Large intestine (tissue), 3 donors: ENCODE results near the gene TLK1. TPM values are rescaled to one million over a fixed set of nuclear protein-coding genes. Genes with fewer than 3 reads are reported as not detected.

Experiments used
- DNase-seq, 2 donors: peaks; one replicate each; pipeline versions ENCODE4 v3.0.0 to v3.0.0-alpha.2; 2013
- H3K27ac ChIP-seq: one replicate; pipeline ENCODE4 v1.5.1; 2013; ENCODE audit warnings: low read length
- H3K27me3 ChIP-seq: 2 replicates; pipeline ENCODE4 v1.6.1; 2013; ENCODE audit warnings: low read length; ENCODE audit not compliant: control insufficient read depth, insufficient read depth
- H3K36me3 ChIP-seq: 2 replicates; pipeline ENCODE4 v1.6.1; 2013; ENCODE audit warnings: low read length; ENCODE audit not compliant: control insufficient read depth, insufficient read depth
- H3K4me1 ChIP-seq: one replicate; pipeline ENCODE4 v1.6.1; 2013; ENCODE audit warnings: low read length; ENCODE audit not compliant: control insufficient read depth, insufficient read depth
- H3K4me3 ChIP-seq: one replicate; pipeline ENCODE4 v1.5.1; 2013; ENCODE audit warnings: low read length
- H3K9me3 ChIP-seq: one replicate; pipeline ENCODE4 v1.6.1; 2013; ENCODE audit warnings: mild to moderate bottlenecking, low read depth, low read length, moderate library complexity; ENCODE audit not compliant: control insufficient read depth
- WGBS: methylation state at CpG from one replicate; pipeline ENCODE4 v1.1.5; 2013; ENCODE audit warnings: low lambda C conversion rate; ENCODE audit not compliant: insufficient coverage; 5-methylcytosine and 5-hydroxymethylcytosine counted together
- polyA plus RNA-seq: library from polyadenylated mRNA; unstranded; fragments of 120-200 nt; gene quantifications from one replicate; pipeline ENCODE4 v1.2.1, GENCODE V29; 2013

The TLK1 gene
- polyA plus RNA-seq, 1 donor, result 32.8 TPM

GRCh38 chr2:171009386-171009785 is 151.3 kb downstream of the TLK1 start:
- Histone ChIP-seq H3K4me3 (no peak overlapping the region), H3K27ac (no peak overlapping the region), H3K27me3 (no peaks in the 10 kb centered on the region), H3K4me1 (no peaks in the 10 kb centered on the region), H3K9me3 (no peaks in the 10 kb centered on the region), H3K36me3 (peaks cover 31% of the 10 kb centered on the region)
- WGBS, result 100% methylated on average over 1 of the region's 4 CpGs
- DNase-seq, result no peak

- DNase-seq, result no peak
- H3K36me3 ChIP-seq, result peaks cover 26% of the 10 kb centered on the region
- H3K4me3 ChIP-seq, result no peak overlapping the region
- WGBS, result no CpG with 5 or more reads among the region's 2 CpGs
- no peaks in the 10 kb centered on the region for H3K9me3 ChIP-seq
- no peaks in the 10 kb centered on the region for H3K27me3 ChIP-seq
- no peak overlapping the region for H3K27ac ChIP-seq
- H3K4me1 ChIP-seq, result no peaks in the 10 kb centered on the region
Measured at GRCh38 chr2:171008550-171009205, 152.0 kb downstream of the TLK1 start.

- H3K27me3 ChIP-seq, result no peaks in the 10 kb centered on the region
Measured at GRCh38 chr2:171004833-171005232, 155.9 kb downstream of the TLK1 start.

GRCh38 chr2:171004363-171004762 is 156.3 kb downstream of the TLK1 start:
- H3K9me3 ChIP-seq, result no peaks in the 10 kb centered on the region
- 100% methylated on average over 1 of the region's 2 CpGs for WGBS
- H3K36me3 ChIP-seq, result peaks cover 39% of the 10 kb centered on the region
- no peaks in the 10 kb centered on the region for H3K4me1 ChIP-seq
- no peak overlapping the region for H3K27ac ChIP-seq
- no peaks in the 10 kb centered on the region for H3K27me3 ChIP-seq
- H3K4me3 ChIP-seq, result no peak overlapping the region
- no peak for DNase-seq

More at GRCh38 chr2:171004833-171005232, 155.9 kb downstream of the TLK1 start:
- Histone ChIP-seq H3K4me1 (no peaks in the 10 kb centered on the region), H3K27ac (no peak overlapping the region), H3K4me3 (no peak overlapping the region), H3K36me3 (peaks cover 39% of the 10 kb centered on the region), H3K9me3 (no peaks in the 10 kb centered on the region)
- WGBS, result 88% methylated on average over 1 of the region's 2 CpGs
- DNase-seq, result no peak

GRCh38 chr2:170999654-171000053 is 161.0 kb downstream of the TLK1 start:
- Histone ChIP-seq H3K36me3 (peaks cover 48% of the 10 kb centered on the region), H3K27ac (no peak overlapping the region), H3K4me1 (no peaks in the 10 kb centered on the region), H3K4me3 (no peak overlapping the region), H3K27me3 (no peaks in the 10 kb centered on the region), H3K9me3 (no peaks in the 10 kb centered on the region)
- no peak for DNase-seq
- no CpG with 5 or more reads among the region's 6 CpGs for WGBS

GRCh38 chr2:170997893-170998597 is 162.6 kb downstream of the TLK1 start:
- 100% methylated on average over 3 of the region's 5 CpGs for WGBS
- H3K4me3 ChIP-seq, result no peak overlapping the region
- no peaks in the 10 kb centered on the region for H3K27me3 ChIP-seq
- H3K9me3 ChIP-seq, result no peaks in the 10 kb centered on the region
- DNase-seq, result no peak
- no peaks in the 10 kb centered on the region for H3K4me1 ChIP-seq
- no peak overlapping the region for H3K27ac ChIP-seq
- peaks cover 57% of the 10 kb centered on the region for H3K36me3 ChIP-seq

GRCh38 chr2:170996316-170996715 is 164.4 kb downstream of the TLK1 start:
- no peaks in the 10 kb centered on the region for H3K27me3 ChIP-seq
- peaks cover 50% of the 10 kb centered on the region for H3K36me3 ChIP-seq
- no peaks in the 10 kb centered on the region for H3K9me3 ChIP-seq
- no peak overlapping the region for H3K4me3 ChIP-seq
- no peak overlapping the region for H3K27ac ChIP-seq
- no peak for DNase-seq
- no peaks in the 10 kb centered on the region for H3K4me1 ChIP-seq
- WGBS, result no CpG with 5 or more reads among the region's 2 CpGs

GRCh38 chr2:170991398-170992182 is 169.1 kb downstream of the TLK1 start:
- 89% methylated on average over 1 of the region's 5 CpGs for WGBS
- H3K36me3 ChIP-seq, result peaks cover 28% of the 10 kb centered on the region
- H3K9me3 ChIP-seq, result no peaks in the 10 kb centered on the region
- no peaks in the 10 kb centered on the region for H3K4me1 ChIP-seq
- H3K27ac ChIP-seq, result no peak overlapping the region
- H3K4me3 ChIP-seq, result no peak overlapping the region
- no peak for DNase-seq
- no peaks in the 10 kb centered on the region for H3K27me3 ChIP-seq

GRCh38 chr2:170986566-170987258 is 174.0 kb downstream of the TLK1 start:
- no peaks in the 10 kb centered on the region for H3K4me1 ChIP-seq
- H3K4me3 ChIP-seq, result no peak overlapping the region
- H3K27ac ChIP-seq, result no peak overlapping the region
- WGBS, result 100% methylated on average over 1 of the region's 8 CpGs
- H3K36me3 ChIP-seq, result peaks cover 5% of the 10 kb centered on the region
- DNase-seq, result no peak
- no peaks in the 10 kb centered on the region for H3K9me3 ChIP-seq
- no peaks in the 10 kb centered on the region for H3K27me3 ChIP-seq

- Histone ChIP-seq H3K9me3 (no peaks in the 10 kb centered on the region), H3K27ac (no peak overlapping the region), H3K36me3 (peaks cover 3% of the 10 kb centered on the region), H3K4me3 (no peak overlapping the region), H3K4me1 (no peaks in the 10 kb centered on the region), H3K27me3 (no peaks in the 10 kb centered on the region)
- no CpG with 5 or more reads among the region's 5 CpGs for WGBS
- DNase-seq, result no peak
Measured at GRCh38 chr2:170985407-170985806, 175.3 kb downstream of the TLK1 start.
